ENCODE measurements around the gene RASGRF1. TPM values are rescaled to one million over a fixed set of nuclear protein-coding genes. Genes with fewer than 3 reads are reported as not detected.
"Not testable (repeated sequence)": the region's sequence is repeated elsewhere in the genome, so short reads cannot be mapped to it uniquely, and the experiment has no call there.

RASGRF1 gene
- total RNA-seq, 2 donors from 2014 or later, result not detected

DNA sequence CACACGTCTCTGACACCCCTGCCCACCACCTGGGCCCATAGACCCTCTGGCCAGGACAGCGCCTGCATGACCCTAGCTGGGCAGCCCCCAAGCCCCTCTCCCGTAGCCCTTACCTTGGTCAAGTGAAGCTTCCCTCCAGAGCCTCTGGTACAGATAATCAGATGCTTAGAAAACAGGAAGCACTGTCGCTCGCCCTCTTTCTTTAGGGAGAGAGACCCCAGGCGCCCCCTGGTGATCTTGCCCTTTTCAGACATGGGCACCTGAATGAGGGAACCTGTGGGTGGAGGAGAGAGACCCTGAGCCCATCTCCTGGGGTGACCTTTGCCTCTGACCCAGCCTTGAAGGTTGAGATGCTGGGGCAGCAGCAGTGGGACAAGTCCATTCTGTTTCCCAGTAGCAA, 65.4 kb downstream of the RASGRF1 start:
- intact Hi-C loops (cut with DNase I), result no loop called here
- DNase-seq (no peak), ATAC-seq (no peak)

DNA sequence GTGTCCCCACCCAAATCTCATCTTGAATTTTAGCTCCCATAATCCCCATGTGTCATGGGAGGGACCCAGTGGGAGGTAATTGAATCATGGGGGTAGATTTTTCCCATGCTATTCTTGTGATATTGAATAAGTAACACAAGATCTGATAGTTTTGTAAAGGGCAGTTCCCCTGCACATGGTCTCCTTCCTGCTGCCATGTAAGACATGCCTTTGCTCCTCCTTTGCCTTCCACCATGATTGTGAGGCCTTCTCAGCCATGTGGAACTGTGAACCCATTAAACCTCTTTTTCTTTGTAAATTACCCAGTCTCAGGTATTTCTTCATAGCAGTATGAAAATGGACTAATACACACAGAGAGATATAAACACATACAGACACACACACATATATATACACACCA, 66.1 kb downstream of the RASGRF1 start:
- ATAC-seq; DNase-seq; intact Hi-C loops (cut with DNase I): not testable (repeated sequence)

DNA sequence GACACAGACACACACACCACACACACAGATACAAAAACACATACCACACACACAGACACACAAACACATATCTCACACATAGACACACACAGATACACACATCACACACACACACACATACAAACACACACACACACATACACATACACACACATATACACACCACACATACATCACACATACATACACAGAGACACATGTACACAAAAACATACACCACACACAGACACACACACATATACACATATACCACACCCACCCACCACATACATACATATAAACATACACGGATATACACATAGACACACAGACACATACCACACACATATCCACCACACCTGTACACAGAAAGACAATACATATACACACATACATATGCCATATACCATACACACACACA, 66.7 kb downstream of the RASGRF1 start:
- DNase-seq, result no peak
- intact Hi-C loops (cut with DNase I), result no loop called here
- no peak for ATAC-seq

DNA sequence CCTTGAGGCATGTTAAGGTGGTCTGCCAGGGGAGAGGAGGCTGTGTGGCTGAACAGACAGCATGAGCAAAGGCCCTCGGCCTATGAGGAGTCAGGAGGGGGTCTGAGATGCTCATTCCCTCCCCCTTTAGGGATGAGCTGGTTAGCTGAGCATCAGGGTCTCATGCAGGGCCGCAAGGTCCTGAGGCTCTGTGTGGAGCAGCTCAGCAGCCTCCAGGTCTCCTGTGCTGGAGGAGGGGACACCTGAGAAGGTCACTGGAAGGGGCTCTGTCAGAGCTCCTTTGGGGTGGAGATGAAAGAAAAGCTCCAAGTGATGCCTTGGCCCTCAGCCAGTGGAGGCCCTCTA, 67.1 kb downstream of the RASGRF1 start:
- intact Hi-C loops (cut with DNase I), result no loop called here
- ATAC-seq, result no peak
- DNase-seq, result no peak

DNA sequence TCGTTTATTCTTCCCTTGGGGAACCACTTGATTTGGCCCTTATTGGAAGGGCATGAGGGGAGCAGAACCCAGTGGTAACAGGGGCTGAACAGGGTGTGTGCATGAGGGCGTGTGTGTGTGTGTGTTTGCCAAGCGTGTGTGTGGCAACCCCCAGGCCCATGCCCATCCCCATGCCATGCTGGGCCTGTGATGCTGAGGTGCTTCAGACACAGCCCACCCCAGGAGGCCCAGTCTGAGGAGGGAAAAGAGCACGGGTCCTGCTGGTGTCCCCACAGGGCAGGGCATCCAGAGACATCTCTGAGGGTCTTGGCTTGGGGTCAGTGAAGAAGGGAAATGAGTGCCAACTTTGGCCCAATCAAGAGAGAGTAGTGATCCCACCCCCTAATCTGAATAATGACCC, 71.6 kb downstream of the RASGRF1 start:
- DNase-seq, result no peak

DNA sequence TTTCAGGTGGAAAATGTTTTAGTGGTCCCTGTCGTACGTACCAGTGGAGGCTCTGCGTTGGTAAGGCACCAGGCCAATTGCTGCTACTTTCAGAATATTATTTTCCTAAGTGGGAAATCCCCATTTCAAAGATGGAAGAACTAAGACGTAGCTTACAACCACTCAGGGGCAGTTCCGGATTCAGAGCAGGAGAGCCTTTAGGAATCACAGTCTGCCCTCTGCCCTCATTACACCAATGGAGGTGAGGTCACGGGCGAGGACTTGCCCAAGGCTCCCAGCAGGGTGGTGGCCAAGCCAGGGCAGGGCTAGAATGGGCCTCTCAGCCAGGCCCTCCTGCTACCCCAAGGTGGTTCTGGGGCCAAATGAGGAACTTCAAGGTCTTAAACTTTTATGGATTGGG, 72.6 kb downstream of the RASGRF1 start:
- ATAC-seq (no peak), DNase-seq (no peak)
- intact Hi-C loops (cut with DNase I), result no loop called here

More for the DNA sequence above, 71.6 kb downstream of the RASGRF1 start:
- ATAC-seq, result no peak
- intact Hi-C loops (cut with DNase I), result no loop called here

DNA sequence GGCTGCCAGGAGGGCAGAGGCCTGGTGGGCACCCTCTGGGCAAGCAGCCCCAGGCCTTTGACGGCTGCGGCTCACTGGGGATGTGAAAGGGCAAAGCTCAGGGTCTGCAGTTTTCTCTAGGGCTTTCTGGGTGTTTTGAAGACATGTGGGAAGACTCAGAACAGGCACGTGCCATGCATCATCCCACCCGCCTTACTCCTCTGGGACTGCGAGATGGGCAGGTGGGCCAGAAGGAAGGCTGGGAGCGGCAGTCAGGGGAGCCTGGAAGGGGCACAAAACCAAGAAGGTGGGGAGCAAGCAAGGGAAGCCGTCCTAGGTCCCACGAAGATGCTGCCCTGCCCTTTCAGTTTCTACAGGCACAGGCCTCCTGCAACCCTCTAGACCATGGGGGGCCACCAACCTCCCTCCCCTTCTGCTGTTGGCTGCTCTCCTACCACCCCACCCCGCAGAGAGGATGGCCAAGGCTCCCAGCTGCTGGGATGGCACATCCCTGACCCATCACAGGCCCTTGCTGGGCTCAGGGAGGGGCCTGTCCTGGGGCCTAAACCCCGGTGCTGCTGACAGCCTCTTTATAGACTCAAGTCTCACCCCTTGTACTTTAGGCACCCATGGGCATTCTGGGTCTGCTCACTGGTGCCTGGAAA, 73.9 kb downstream of the RASGRF1 start:
- DNase-seq (no peak), ATAC-seq (no peak)
- intact Hi-C loops (cut with DNase I), result no loop called here

DNA sequence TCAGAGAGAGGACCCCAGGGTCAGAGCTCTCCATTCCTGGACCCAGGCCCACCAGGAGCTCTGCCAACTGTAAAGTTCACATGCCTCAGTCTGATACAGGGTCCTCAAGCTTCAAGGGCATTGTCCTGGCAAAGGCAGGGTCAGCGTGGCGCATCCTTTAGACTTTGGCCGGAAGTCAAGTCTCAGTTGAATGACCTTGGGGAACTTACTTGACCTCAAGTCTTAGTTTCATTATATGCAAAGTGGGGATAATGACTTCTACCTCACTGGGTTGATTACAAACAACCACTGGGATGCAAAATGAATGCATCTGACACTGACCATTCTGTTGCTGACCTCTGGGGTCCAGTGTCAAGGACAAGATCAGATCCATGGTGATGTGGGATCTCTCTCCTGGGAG, 75.2 kb downstream of the RASGRF1 start:
- ATAC-seq (no peak), DNase-seq (peak; percentile 15)
- intact Hi-C loops (cut with DNase I), result no loop called here

DNA sequence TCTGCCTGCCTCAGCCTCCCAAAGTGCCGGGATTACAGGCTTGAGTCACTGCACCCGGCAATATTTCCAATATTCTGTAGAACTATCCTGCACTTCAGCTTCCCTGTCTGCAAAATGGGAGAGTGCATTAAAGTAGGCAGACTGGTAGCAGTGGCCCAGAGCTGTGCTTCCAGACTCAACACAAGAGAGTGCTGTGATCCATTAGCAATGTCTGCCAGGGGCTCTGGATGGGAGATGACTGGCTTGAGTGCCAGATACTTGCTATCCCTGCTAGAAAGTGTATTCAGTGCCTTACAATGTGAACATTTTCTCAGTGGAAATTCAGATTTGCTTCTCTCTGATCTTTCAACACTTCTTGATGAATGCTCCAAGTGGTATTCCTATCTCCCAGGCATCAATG, 80.3 kb downstream of the RASGRF1 start:
- intact Hi-C loops (cut with DNase I), result no loop called here
- DNase-seq (no peak), ATAC-seq (no peak)

DNA sequence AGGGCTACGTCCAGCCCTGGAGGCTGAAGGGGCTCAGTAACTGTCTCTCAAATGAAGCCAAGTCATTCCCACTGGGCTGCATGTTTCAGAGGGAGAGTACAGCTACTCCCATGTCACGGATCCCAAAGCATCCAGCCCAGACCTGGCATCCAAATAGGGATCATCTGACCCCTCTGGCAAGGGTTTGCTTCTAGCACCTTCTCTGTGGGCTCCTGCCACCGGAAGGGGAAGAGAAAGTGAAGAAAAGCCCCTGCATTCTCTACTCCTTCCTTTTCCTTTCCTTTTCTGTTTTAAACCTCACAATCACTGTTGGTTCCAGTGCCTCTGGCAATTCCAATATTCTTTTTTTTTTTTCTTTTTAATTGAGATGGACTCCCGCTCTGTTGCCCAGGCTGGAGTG, 81.2 kb downstream of the RASGRF1 start:
- ATAC-seq, result no peak
- intact Hi-C loops (cut with DNase I), result no loop called here
- DNase-seq, result no peak

DNA sequence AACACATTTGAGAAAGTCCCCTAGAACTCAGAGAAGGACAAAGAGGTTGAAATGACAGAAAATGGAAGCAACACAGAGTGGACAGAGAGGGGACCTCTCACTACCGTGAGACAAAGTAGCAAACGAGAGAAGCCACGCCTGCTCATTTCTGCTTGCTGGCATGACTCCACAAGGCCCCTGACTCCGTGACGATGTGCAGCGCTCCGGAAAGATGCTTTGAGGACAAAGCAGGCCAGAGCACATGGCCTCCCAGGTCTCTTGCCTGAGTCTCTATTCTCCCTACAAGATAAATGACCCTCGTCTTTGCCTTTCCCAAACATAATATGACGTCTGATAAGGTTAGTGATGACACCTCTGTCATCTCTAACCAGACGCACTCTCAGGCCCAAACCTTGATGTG, 81.9 kb downstream of the RASGRF1 start:
- intact Hi-C loops (cut with DNase I), result no loop called here
- no peak for DNase-seq
- no peak for ATAC-seq

DNA sequence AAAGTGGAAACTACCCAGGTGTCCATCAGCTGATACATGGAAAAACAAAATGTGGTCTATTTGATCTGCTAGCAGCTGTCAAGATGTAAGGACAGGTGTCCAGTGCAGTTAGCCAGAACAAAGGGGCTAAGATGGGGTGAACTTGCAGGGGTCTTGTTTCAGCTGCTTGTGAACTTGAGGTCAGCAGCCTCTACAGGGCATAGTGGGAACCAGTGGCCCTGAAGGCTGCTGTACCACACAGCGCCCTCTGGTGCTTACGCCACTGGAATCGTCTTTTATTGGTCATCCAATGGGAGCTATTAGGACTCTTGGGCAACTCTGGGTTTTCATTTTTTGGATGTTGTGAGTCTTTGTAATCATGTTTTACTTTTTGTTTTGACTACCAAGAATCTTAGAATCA, 83.5 kb downstream of the RASGRF1 start:
- DNase-seq (no peak), ATAC-seq (peak in 1 of 2 donors; percentile 31)
- intact Hi-C loops (cut with DNase I), result no loop called here

DNA sequence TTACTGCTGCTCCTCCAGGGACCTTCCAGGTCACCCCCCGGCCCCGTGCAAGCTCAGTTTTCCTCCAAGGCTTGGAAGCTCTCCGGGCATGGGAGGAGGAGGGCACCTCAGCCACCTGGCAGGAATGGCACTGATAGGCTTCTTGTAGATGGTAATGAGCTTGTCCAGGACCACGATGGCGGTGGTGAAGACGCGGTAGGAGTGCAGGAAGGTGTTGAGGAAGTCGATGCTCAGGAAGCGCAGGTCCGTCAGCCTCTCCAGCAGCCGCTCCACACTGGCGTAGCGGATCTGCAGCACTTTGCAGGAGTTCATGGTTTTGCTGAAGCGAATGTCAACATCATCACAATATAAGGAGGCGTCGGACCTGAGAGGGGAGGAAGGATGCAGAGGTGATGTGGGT, 84.5 kb downstream of the RASGRF1 start:
- intact Hi-C loops (cut with DNase I), result no loop called here
- no peak for DNase-seq
- no peak for ATAC-seq

DNA sequence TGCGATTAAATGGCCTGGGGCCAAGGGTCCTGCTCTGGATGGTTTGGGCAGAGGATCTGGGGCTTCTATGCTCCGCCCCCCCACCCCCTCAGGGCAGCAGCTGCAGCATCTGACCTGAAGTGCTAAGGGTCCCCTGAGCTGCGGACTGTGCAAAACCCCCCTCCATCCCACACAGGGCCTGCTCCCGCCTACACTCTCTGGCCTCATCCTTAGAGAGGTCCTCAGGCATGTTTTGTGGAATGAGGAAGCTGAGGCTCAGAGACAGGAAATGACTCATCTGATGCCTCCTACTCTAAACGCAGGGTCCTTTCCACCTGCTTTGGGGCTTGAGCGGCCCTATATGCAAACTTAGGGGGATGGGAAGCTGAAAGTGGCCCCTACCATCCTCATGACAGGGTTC, 86.2 kb downstream of the RASGRF1 start:
- intact Hi-C loops (cut with DNase I), result no loop called here

DNA sequence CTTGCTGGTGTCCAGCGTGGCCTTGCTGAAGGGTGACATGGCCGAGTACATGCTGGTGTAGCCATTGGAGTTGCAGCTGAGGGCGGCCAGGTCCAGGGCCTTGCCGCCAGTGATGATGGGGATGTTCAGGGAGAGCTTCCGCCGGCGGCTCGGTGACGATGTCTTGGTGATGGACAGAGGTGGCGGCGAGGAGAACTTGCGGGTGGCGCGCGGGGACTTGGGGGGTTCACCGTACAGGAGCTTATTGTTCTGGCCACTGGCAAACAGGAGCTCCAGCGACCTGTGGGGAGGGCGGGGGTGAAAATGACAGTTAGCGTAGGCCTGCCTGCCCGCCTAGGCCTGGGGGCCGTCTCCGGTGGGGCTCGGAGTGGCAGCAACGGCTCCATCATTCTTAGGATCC, 86.7 kb downstream of the RASGRF1 start:
- intact Hi-C loops (cut with DNase I), result no loop called here
- DNase-seq (no peak), ATAC-seq (no peak)

More for the DNA sequence above, 86.2 kb downstream of the RASGRF1 start:
- DNase-seq (no peak), ATAC-seq (peak; percentile 62 to 80)

DNA sequence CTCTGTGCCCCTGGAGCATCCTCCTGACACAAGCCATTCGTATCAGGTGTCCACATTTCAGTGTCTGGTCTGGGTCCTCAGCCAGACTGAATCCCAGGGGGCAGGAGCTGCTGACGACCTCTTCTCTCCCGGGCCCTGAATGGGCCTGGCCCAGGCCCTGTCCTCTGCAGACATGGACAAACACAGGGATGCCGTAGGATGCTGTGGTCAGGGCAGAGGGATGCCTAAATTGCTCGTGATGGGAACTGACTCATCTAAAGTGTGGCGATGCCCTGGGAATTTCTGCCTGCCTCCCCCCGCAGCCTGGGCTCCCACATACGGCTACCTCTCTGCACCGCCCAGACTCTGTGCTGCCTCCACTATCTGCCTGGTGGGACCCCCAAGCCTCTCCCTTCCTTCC, 87.3 kb downstream of the RASGRF1 start:
- no peak for DNase-seq
- intact Hi-C loops (cut with DNase I), result no loop called here
- ATAC-seq, result no peak

DNA sequence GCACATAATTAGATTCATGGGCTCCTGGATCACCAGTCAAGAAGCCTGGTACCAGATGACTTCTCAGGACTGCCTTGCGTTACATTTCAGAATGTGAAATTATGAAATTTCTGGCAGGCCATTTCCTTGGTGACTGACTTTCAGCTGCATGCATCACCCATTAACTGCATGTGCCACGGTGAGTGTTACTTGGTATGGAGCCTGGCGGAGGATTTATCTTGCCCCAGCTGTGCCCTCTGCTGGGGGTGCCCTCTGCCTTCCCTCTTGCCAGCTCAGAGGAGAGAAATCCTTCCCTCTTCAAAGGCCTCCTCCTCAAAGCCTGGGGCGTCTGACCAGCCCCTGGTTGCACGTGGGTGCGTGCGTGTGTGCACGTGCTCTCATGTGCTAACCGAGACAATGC, 88.0 kb downstream of the RASGRF1 start:
- ATAC-seq, result no peak
- intact Hi-C loops (cut with DNase I), result no loop called here
- no peak for DNase-seq

DNA sequence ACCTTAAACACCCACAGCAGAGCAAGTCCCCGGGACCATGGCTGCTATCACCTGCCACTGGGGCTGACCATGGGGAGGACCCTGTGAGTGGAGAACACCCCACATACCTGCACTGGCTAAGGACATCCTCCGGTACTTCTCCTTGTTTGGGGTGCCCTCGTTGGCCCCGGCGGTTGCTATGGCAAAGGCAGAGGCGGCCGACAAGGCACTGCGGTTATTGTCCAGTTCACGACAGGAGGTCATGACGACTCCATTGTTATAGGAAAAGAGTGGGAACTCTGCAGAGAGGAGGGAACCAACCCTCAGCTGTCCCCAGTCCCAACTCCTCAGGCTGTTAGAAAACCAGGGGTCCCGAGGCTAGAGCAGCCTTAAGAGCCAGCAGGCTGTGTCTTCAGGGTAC, 90.9 kb downstream of the RASGRF1 start:
- ATAC-seq (no peak), DNase-seq (no peak)
- intact Hi-C loops (cut with DNase I), result no loop called here

DNA sequence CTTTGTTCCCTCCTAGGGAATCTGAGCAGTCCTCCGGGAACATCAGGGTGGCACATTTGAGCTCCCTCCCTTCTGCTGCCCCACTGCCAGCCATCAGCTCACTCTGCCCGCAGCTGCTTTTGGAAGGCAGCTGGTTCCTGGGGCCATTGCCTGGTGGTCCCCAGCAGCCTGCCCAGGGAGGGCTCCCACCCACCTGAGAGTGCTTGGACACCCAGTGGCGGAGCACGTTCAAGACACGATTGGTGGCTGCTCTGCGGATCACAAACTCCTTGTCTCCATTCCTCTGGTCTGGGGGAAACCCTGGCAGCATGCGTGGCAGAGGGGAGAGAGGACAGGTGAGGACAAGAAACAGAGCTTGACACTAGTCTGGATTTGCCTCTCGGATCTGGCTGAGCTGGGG, 92.1 kb downstream of the RASGRF1 start:
- DNase-seq (no peak), ATAC-seq (no peak)
- intact Hi-C loops (cut with DNase I), result no loop called here

DNA sequence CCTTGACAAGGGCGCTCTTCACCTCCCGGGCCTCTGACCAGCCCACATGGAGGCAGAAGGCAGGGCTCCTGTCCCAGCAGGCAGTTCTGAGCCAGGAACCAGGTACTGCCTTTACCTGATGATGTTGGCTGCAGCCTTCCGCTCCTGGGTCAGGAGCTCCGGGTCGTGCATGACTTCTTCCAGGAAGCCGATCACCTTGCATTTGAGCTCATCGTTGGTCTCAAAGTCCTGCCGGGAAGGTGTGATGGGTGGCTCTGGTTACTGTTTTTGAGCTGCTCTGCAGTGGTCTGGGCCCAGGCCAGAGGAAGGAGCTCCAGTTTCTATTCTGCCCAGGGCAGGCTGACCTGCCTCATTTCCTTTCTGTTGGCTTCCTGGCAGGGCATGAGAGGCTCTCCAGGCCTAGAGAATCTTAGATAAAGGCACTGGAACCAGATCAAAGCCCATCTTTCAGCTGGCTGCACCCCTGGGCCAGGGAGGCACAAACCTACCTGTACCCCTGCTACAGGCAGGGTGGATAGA, 92.5 kb downstream of the RASGRF1 start:
- ATAC-seq, result no peak
- no peak for DNase-seq

DNA sequence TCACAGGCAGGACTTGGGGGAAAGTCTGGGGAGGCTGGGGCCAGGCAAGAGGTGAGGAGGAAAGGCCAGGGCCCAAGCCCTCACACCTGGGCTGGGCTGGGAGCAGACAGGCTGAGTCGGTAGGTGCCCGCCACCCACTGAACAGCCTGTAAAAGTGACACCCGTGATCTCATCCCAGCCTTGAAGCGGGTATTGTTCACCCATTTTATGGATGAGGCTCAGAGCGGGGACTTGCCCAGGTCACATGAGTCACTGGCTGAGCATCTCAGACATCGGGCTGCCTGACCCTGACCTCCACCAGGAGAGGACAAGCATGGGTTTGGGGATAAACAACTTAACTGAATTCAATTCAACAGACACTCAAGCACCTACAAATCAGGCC, 93.7 kb downstream of the RASGRF1 start:
- ATAC-seq (no peak), DNase-seq (no peak)
- intact Hi-C loops (cut with DNase I), result no loop called here

More for the DNA sequence above, 92.5 kb downstream of the RASGRF1 start:
- intact Hi-C loops (cut with DNase I), result no loop called here

All from left cardiac atrium (tissue), 4 donors.